Lower leg skin (tissue), 4 donors: ENCODE measurements around the gene BLTP3A. TPM values are rescaled to one million over a fixed set of nuclear protein-coding genes. Genes with fewer than 3 reads are reported as not detected.
"Not testable (repeated sequence)": the region's sequence is repeated elsewhere in the genome, so short reads cannot be mapped to it uniquely, and the experiment has no call there.

ENCODE experiments used
- DNase-seq, 2 donors: peaks; one replicate each; pipeline ENCODE4 v3.0.0-alpha.2; 2019; ENCODE audit warnings: low spot score in 2 of 2
- H3K4me3 ChIP-seq: fragments of 200-600 bp; sonication (generic); 2 replicates; pipeline ENCODE4 v1.5.1; 2017; ENCODE audit warnings: mild to moderate bottlenecking, low read depth; ENCODE audit not compliant: poor library complexity, severe bottlenecking
- POLR2A ChIP-seq, 2 donors: fragments of 450-650 bp; IDR thresholded peaks; one replicate each; pipeline ENCODE4 v1.6.1; 2016 to 2017; ENCODE audit warnings: antibody characterized with exemption in 2 of 2, mild to moderate bottlenecking in 1 of 2, moderate library complexity in 1 of 2
- WGBS, 2 donors: methylation state at CpG; one replicate each; pipeline ENCODE4 v1.1.5; 2018; 5-methylcytosine and 5-hydroxymethylcytosine counted together
- intact Hi-C: fragments of 100-400 bp; cut with DNase I; formaldehyde crosslinking; loops from one replicate; pipeline ENCODE4 v1.15.0; 2023; ENCODE audit warnings: low total_unique reads
- total RNA-seq, 4 donors: library from RNA; depleted of rRNA; stranded (reverse); fragments of >200 nt; gene quantifications; one replicate each; pipeline ENCODE4 v1.1.0, GENCODE V29; 2016
- TF ChIP-seq, protein P1 (sequence below), 3 donors: fragments of 450-650 bp; IDR thresholded peaks; one replicate each; pipeline ENCODE4 v1.5.1; 2016; ENCODE audit warnings: antibody characterized with exemption in 3 of 3, mild to moderate bottlenecking in 3 of 3, moderate library complexity in 2 of 3

BLTP3A gene
- total RNA-seq, 4 donors from 2014 or later = 5.6 to 9.0 (median 7.4) TPM

- no peak for TF ChIP-seq POLR2A (IDR thresholded peaks at IDR 0.05)
- DNase-seq = no peak
- intact Hi-C loops = no loop called here
- WGBS, 2 donors = 87 to 88% methylated on average over 10 of the region's 10 CpGs
- no peak overlapping the region for H3K4me3 ChIP-seq
Measured at GRCh38 chr6:34810017-34810882, 18.4 kb downstream of the BLTP3A start.

DNA sequence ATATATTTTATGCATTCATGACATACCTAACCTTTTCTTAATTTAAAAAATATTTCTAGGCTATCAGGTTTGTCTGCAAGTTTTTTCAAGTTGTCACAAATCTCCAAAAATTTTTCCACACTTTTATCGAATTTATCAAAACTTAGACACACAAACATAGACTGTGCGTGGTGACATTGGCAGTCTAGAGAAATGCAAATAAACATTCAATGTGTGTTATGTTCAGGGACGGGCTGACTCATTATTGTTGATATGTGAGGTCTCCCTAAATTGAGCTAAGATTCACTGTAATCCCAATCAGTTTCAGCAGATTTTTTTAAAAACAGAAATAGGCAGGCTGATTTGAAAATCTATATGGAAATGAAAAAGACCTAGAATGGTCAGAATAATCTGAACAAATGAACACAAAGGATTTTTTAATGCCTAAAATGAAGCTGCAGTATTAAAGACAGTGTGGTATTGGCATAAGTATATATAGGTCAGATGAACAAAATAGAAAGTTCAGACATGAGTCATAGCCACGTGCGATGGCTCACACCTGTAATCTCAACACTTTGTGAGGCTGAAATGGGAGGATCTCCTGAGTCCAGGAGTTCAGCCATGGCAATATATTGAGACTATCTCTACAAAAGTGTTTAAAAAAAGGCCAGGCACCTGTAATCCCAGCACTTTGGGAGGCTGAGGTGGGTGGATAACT lies 19.2 kb downstream of the BLTP3A start:
- intact Hi-C loops = no loop called here
- 53 to 55% methylated on average over 5 of the region's 5 CpGs for WGBS, 2 donors
- no peak for TF ChIP-seq POLR2A (IDR thresholded peaks at IDR 0.05)
- TF ChIP-seq, protein P1, sequence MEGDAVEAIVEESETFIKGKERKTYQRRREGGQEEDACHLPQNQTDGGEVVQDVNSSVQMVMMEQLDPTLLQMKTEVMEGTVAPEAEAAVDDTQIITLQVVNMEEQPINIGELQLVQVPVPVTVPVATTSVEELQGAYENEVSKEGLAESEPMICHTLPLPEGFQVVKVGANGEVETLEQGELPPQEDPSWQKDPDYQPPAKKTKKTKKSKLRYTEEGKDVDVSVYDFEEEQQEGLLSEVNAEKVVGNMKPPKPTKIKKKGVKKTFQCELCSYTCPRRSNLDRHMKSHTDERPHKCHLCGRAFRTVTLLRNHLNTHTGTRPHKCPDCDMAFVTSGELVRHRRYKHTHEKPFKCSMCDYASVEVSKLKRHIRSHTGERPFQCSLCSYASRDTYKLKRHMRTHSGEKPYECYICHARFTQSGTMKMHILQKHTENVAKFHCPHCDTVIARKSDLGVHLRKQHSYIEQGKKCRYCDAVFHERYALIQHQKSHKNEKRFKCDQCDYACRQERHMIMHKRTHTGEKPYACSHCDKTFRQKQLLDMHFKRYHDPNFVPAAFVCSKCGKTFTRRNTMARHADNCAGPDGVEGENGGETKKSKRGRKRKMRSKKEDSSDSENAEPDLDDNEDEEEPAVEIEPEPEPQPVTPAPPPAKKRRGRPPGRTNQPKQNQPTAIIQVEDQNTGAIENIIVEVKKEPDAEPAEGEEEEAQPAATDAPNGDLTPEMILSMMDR (IDR thresholded peaks at IDR 0.05) = no peak
- H3K4me3 ChIP-seq = no peak overlapping the region
- no peak for DNase-seq

- no peak overlapping the region for H3K4me3 ChIP-seq
- intact Hi-C loops = no loop called here
- TF ChIP-seq POLR2A (IDR thresholded peaks at IDR 0.05) = no peak
- TF ChIP-seq, protein P1 (IDR thresholded peaks at IDR 0.05) = no peak
- DNase-seq = no peak
- 57 to 66% methylated on average over 3 of the region's 3 CpGs for WGBS, 2 donors
Measured at GRCh38 chr6:34813028-34813713, 21.3 kb downstream of the BLTP3A start.

DNA sequence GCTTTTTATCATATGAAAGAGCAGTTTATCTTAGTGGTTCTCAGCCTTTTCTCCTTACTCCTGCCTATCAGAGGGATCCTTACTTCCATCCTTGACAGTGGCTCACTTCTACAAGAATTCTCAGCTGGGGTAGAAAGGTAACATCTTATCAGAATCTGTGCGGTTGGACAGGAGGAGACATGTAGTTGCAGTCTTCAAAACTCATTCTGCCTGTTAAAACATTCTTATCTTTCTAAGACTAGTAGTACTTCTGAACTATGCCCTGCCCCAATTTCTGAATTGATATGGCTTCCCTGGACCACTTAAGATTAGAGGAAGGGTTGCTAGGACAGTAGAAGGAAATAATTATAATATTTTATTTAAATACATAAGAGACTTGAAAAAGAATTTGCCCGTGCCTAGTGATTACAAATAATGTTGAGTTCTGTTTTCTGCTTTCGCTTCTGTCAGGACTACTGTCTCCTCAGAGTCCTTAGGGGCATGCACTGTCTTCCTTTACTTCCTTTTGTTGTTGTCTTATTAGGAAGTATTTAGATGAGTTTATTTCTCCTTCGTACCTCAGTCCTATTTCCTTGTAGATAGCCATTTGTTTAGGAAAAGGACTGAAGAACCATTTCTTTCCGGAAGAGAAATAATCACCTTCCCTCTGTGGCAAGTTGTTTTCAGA lies 24.9 kb downstream of the BLTP3A start:
- intact Hi-C loops = no loop called here
- no peak for TF ChIP-seq POLR2A (IDR thresholded peaks at IDR 0.05)
- no peak for DNase-seq
- H3K4me3 ChIP-seq = no peak overlapping the region
- WGBS, 2 donors = 77 to 80% methylated on average over 5 of the region's 5 CpGs

DNA sequence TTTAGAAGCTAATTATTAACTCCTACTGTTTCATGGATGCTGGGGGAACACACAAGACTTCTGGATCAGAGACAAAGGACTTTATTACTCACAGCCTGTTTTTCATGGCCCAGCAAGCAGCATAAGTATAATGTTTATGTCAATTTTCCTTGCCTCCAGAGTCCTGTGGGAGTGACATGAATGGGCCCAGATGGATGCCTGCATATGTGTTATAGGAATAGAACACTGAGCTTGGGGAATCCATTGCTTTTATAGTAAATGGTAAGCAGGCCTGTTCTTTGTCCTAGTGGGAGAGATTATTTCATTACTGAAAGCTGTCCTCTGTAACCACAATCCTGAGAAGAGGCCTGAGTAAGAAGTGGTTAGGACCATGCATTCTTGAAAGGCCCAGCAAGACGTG lies 25.6 kb downstream of the BLTP3A start:
- H3K4me3 ChIP-seq = no peak overlapping the region
- intact Hi-C loops = no loop called here
- no peak for TF ChIP-seq POLR2A (IDR thresholded peaks at IDR 0.05)
- TF ChIP-seq, protein P1 (IDR thresholded peaks at IDR 0.05) = no peak
- no peak for DNase-seq
- 80 to 82% methylated on average over 1 of the region's 1 CpG for whole genome bisulfite sequencing, 2 donors

DNA sequence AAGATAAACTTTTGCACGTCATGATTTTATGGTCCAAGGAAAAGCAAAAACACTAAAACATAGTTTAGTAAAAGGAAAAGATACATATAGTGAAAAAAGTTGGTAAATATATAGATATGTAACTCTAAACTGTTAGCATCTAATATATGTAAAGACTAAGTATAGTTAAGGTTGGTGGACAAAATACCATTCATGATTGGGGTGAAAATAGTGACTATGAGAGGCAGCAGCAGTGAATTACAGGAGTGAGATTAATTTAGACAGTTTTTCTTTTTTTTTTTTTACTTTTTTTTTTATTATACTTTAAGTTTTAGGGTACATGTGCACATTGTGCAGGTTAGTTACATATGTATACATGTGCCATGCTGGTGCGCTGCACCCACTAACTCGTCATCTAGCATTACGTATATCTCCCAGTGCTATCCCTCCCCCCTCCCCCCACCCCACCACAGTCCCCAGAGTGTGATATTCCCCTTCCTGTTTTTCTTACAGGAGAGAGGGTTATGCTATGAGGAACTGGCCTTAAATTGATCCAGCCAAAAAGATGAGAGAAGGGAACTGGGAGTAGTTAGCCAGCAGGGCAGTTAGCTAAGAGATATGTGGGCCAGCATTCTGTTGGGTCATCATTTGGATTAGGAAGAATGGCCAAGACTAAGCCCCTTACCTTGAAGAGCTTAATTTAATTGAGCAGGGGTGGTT lies 27.1 kb downstream of the BLTP3A start:
- intact Hi-C loops, H3K4me3 ChIP-seq, DNase-seq: not testable (repeated sequence)
- WGBS, 2 donors = 61 to 82% methylated on average over 2 to 4 of the region's 4 CpGs
